Measurements from ENCODE around the gene SFTA2. TPM values are rescaled to one million over a fixed set of nuclear protein-coding genes. Genes with fewer than 3 reads are reported as not detected.

SFTA2 gene
- total and polyA plus RNA-seq, 9 of the 15 experiments (the other 6 are each of a cell fraction or from before 2014, with no cell fraction given), result not detected

DNA sequence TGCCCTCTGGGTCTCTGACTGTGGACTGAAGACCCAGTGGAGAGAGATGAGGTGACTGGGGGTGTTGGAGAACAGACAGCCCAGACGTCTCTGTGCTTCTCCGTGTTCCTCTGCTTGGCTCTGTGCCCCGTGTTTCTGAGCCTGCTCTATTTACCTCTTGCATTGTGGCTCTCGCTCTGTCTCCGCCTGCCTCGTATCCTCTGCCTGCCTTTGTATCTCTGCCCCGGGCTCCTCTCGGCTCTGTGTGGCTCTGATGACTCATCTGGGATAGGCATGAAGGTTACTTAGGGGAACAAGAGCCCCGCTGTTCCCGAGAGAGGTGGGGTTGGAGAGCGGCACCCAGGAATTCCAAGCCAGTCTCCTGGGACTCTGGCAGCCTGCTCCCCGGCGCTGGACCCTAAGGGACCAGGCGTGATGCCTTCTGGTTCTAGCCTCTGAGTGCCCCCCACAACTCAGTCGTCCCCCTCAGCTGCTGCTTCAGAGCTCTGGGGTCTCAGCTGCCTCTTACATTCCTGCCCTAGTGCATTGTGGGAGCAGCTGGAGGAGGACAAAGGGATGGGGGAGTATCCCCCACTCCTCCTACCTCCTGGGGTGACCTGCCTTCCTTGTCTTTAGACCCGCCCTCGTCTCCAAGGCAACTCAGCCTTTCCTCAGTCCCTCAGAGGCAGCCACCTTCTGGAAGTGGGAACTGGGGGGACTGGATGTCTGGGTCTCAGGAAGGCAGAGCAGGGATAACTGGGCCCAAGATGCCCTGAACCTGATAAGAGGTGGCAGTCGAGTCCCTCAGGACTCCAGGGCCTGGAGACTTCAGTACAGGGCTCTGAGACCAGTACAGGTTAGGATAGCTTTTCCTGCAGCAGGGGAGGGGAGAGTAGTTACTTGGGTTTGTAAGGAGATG is 45.7 kb downstream of the SFTA2 start (continued):
- TF ChIP-seq, protein P1, sequence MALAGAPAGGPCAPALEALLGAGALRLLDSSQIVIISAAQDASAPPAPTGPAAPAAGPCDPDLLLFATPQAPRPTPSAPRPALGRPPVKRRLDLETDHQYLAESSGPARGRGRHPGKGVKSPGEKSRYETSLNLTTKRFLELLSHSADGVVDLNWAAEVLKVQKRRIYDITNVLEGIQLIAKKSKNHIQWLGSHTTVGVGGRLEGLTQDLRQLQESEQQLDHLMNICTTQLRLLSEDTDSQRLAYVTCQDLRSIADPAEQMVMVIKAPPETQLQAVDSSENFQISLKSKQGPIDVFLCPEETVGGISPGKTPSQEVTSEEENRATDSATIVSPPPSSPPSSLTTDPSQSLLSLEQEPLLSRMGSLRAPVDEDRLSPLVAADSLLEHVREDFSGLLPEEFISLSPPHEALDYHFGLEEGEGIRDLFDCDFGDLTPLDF (CRISPR knock-in tag; IDR thresholded peaks at IDR 0.05), result no peak
- TF ChIP-seq XRCC5 (IDR thresholded peaks at IDR 0.05; ENCODE audit: low read depth, low read length), result 0 out of 2 replicates have a peak, but pooled peaks have one; percentile 73
- TF ChIP-seq, protein P2, sequence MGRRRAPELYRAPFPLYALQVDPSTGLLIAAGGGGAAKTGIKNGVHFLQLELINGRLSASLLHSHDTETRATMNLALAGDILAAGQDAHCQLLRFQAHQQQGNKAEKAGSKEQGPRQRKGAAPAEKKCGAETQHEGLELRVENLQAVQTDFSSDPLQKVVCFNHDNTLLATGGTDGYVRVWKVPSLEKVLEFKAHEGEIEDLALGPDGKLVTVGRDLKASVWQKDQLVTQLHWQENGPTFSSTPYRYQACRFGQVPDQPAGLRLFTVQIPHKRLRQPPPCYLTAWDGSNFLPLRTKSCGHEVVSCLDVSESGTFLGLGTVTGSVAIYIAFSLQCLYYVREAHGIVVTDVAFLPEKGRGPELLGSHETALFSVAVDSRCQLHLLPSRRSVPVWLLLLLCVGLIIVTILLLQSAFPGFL (CRISPR knock-in tag; IDR thresholded peaks at IDR 0.05), result no peak
- TF ChIP-seq GTF2F1 (IDR thresholded peaks at IDR 0.05; ENCODE audit: low read depth, low read length), result no peak
- no peak for TF ChIP-seq POU5F1 (IDR thresholded peaks at IDR 0.05; ENCODE audit: borderline replicate concordance, low read depth, low read length, partially characterized antibody)
- no peak for TF ChIP-seq PRMT5 (CRISPR knock-in tag; IDR thresholded peaks at IDR 0.05)
- no peak for TF ChIP-seq U2AF2 (optimal IDR thresholded peaks at IDR 0.05; ENCODE audit: low read depth, low read length)
- TF ChIP-seq MLX (CRISPR knock-in tag; conservative IDR thresholded peaks at IDR 0.05), result no peak
- TF ChIP-seq ESRRA (IDR thresholded peaks at IDR 0.05; ENCODE audit: borderline replicate concordance, low read depth), result no peak
- no peak for TF ChIP-seq TBL1XR1 (IDR thresholded peaks at IDR 0.05; ENCODE audit: low read length in 2 of 2)
- TF ChIP-seq ZNF12 (CRISPR knock-in tag; IDR thresholded peaks at IDR 0.05), result no peak
- no peak for TF ChIP-seq ILK (tag; IDR thresholded peaks at IDR 0.05; ENCODE audit: borderline replicate concordance, low read depth)
- no peak for TF ChIP-seq MAFG (tag; conservative IDR thresholded peaks at IDR 0.05)
- TF ChIP-seq DDX20 (tag; IDR thresholded peaks at IDR 0.05; ENCODE audit: low read depth), result no peak
- TF ChIP-seq ZNF77 (CRISPR knock-in tag; IDR thresholded peaks at IDR 0.05), result no peak
- no peak for TF ChIP-seq KHSRP (IDR thresholded peaks at IDR 0.05)
- TF ChIP-seq MTF1 (CRISPR knock-in tag; IDR thresholded peaks at IDR 0.05; ENCODE audit: borderline replicate concordance), result no peak
- TF ChIP-seq SRSF7 (optimal IDR thresholded peaks at IDR 0.05; ENCODE audit: low read depth, low read length), result no peak
- TF ChIP-seq GTF2A2 (tag; IDR thresholded peaks at IDR 0.05), result no peak
- TF ChIP-seq ZBTB43 (CRISPR knock-in tag; IDR thresholded peaks at IDR 0.05), result no peak
- TF ChIP-seq ELK1 (CRISPR knock-in tag; IDR thresholded peaks at IDR 0.05), result no peak

Measured in K562 (cell line).